Measurements from ENCODE around the gene PFKP. TPM values are rescaled to one million over a fixed set of nuclear protein-coding genes. Genes with fewer than 3 reads are reported as not detected.
A peak's percentile ranks its signal among the peaks of the same experiment; 100 is the strongest.

Gene PFKP
- total RNA-seq, 3 donors from 2014 or later = 76.1 to 117 (median 100) TPM

GRCh38 chr10:3172446-3173170 lies 105.3 kb downstream of the PFKP start, which contains the start of gene PITRM1:
Gene PITRM1, minus strand, starts transcription at chr10:3172782. Its CDS starts 10 bp downstream, at chr10:3172772.
- no peak for TF ChIP-seq CTCF (IDR thresholded peaks at IDR 0.05)
- H3K9me3 ChIP-seq = no peaks in the 10 kb centered on the region
- peak; percentile 99 for DNase-seq
- H3K4me3 ChIP-seq = peak within 1 kb of the TSS; percentile 36
- ATAC-seq = peak; percentile 89
- intact Hi-C loops (cut with DNase I, micrococcal nuclease) = no loop called here
- no peaks in the 10 kb centered on the region for H3K36me3 ChIP-seq (ENCODE audit: low read depth)
- H3K4me1 ChIP-seq (ENCODE audit: low read depth) = peaks cover 8% of the 10 kb centered on the region

GRCh38 chr10:3173171-3173878 lies 106.0 kb downstream of the PFKP start:
- ATAC-seq (peak; percentile 83), DNase-seq (peak; percentile 96 to 98 (median 97))
- peaks cover 8% of the 10 kb centered on the region for H3K4me1 ChIP-seq (ENCODE audit: low read depth)

GRCh38 chr10:3178042-3178441 lies 110.7 kb downstream of the PFKP start:
- DNase-seq = no peak
- H3K4me1 ChIP-seq (ENCODE audit: low read depth) = no peaks in the 10 kb centered on the region
- no peaks in the 10 kb centered on the region for H3K36me3 ChIP-seq (ENCODE audit: low read depth)
- TF ChIP-seq CTCF (IDR thresholded peaks at IDR 0.05) = no peak
- H3K9me3 ChIP-seq = no peaks in the 10 kb centered on the region
- H3K4me3 ChIP-seq = no peak overlapping the region
- intact Hi-C loops (cut with DNase I, micrococcal nuclease) = no loop called here
- no peak for ATAC-seq

More at GRCh38 chr10:3173171-3173878, 106.0 kb downstream of the PFKP start:
- intact Hi-C loops (cut with DNase I, micrococcal nuclease) = no loop called here
- no peak for TF ChIP-seq CTCF (IDR thresholded peaks at IDR 0.05)
- Histone ChIP-seq H3K9me3 (no peaks in the 10 kb centered on the region), H3K4me3 (no peak overlapping the region), H3K36me3 (ENCODE audit: low read depth) (no peaks in the 10 kb centered on the region)

- no peaks in the 10 kb centered on the region for H3K9me3 ChIP-seq
- no peak for DNase-seq
- H3K4me3 ChIP-seq = no peak overlapping the region
- no peak for TF ChIP-seq CTCF (IDR thresholded peaks at IDR 0.05)
- no peak for ATAC-seq
- no peaks in the 10 kb centered on the region for H3K36me3 ChIP-seq (ENCODE audit: low read depth)
- intact Hi-C loops (cut with DNase I, micrococcal nuclease) = no loop called here
- no peaks in the 10 kb centered on the region for H3K4me1 ChIP-seq (ENCODE audit: low read depth)
Measured at GRCh38 chr10:3179174-3179573, 111.8 kb downstream of the PFKP start.

GRCh38 chr10:3180355-3181025 lies 113.1 kb downstream of the PFKP start:
- Histone ChIP-seq H3K4me3 (no peak overlapping the region), H3K9me3 (no peaks in the 10 kb centered on the region), H3K4me1 (ENCODE audit: low read depth) (no peaks in the 10 kb centered on the region), H3K36me3 (ENCODE audit: low read depth) (no peaks in the 10 kb centered on the region)
- TF ChIP-seq CTCF (IDR thresholded peaks at IDR 0.05) = no peak
- ATAC-seq (no peak), DNase-seq (no peak)
- intact Hi-C loops (cut with DNase I, micrococcal nuclease) = no loop called here
